Motor neuron (in vitro differentiated cells): ENCODE measurements around the gene CD247. TPM values are rescaled to one million over a fixed set of nuclear protein-coding genes. Genes with fewer than 3 reads are reported as not detected.

Experiments
- ATAC-seq, 8 experiments: fragments of 200-7000 bp; cut with Tn5 transposase; replicated peaks in 6 of 8; 2 replicates each; pipeline ENCODE4 v1.8.0; 2021; ENCODE audit warnings: mild to moderate bottlenecking in 8 of 8, moderate library complexity in 8 of 8
- H3K27ac ChIP-seq, 2 donors: fragments of 250-450 bp; sonication (Bioruptor Pico); 2 replicates each; pipeline ENCODE4 v1.9.0; 2021; ENCODE audit warnings: antibody characterized with exemption in 2 of 2, mild to moderate bottlenecking in 2 of 2, moderate library complexity in 1 of 2
- H3K4me1 ChIP-seq, 2 donors: fragments of 250-450 bp; sonication (Bioruptor Pico); replicated peaks in 1 of 2; 2 replicates each; pipeline ENCODE4 v1.6.1; 2021; ENCODE audit warnings: antibody characterized with exemption in 2 of 2, mild to moderate bottlenecking in 2 of 2, moderate library complexity in 1 of 2
- H3K4me3 ChIP-seq, 5 donors: fragments of 250-450 bp; sonication (Bioruptor Pico); 2 replicates each; pipeline ENCODE4 v1.9.0; 2021; ENCODE audit warnings: antibody characterized with exemption in 5 of 5, mild to moderate bottlenecking in 5 of 5, moderate library complexity in 4 of 5
- WGBS, 10 experiments: fragments of 450-650 bp; shearing (Covaris generic); methylation state at CpG; one replicate each; pipeline ENCODE4 v1.0.0; 2022; 5-methylcytosine and 5-hydroxymethylcytosine counted together
- in situ Hi-C, 9 experiments: fragments of 400-800 bp; cut with MboI; loops; one replicate each; pipeline ENCODE4 v1.15.0; 2021; ENCODE audit warnings: low sequenced_read_pairs in 9 of 9, low pct_unique_long_range_greater_than_20kb in 2 of 9; ENCODE audit not compliant: unreplicated experiment in 9 of 9
- total RNA-seq, 8 experiments: library from RNA; unstranded; fragments of 300-600 nt; gene quantifications; 2 replicates each; pipeline versions ENCODE4 v1.2.3 to v1.2.4, GENCODE V29; 2022

Gene CD247
- total RNA-seq, 8 experiments from 2014 or later, result 0.21 to 4.2 (median 1.8) TPM

DNA sequence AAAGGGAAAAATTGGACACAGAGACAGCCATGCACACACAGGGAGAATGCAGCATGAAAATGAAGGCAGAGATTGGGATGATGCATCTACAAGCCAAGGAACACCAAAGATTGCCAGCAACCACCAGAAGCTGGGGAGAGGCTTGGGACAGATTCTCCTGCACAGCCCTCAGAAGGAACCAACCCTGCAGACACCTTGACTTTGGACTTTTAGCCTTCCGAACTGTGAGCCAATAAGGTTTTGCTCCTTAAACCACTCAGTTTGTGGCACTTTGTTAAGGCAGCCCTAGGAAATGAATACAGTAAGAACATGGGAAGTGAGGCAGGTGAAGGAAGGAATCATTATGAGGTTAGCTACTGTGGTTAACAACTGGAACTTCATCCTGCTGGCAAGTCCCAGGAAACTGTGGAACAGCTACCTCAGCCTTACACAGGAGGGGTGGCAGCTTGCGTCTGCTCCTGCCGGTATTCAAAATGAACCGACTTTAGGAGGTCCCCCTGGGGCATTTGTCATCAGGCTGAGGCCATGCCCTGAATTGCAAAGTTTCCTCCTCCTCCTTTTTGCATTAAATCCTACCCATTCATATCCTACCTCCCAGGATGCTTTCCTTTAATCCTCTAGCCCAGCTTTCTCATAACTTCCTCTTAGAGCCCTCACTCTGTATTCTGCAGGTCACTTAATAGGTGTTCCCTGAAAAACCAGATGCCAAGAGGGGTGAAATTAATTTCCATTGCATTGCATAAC lies 15.4 kb downstream of the CD247 start:
- no peak overlapping the region for H3K27ac ChIP-seq
- H3K4me1 ChIP-seq, result peaks cover 18 to 62% of the 10 kb centered on the region in 2 donors
- in situ Hi-C loops, result no loop called here
- 0 to 100% (median 30%) methylated on average over 1 to 4 of the region's 4 CpGs; no CpG with 5 or more reads in 1 of the 10 experiments for WGBS, 10 experiments
- no peak overlapping the region for H3K4me3 ChIP-seq
- ATAC-seq, result peak in 6 of 8 experiments; percentile 30 to 72 (median 50)

DNA sequence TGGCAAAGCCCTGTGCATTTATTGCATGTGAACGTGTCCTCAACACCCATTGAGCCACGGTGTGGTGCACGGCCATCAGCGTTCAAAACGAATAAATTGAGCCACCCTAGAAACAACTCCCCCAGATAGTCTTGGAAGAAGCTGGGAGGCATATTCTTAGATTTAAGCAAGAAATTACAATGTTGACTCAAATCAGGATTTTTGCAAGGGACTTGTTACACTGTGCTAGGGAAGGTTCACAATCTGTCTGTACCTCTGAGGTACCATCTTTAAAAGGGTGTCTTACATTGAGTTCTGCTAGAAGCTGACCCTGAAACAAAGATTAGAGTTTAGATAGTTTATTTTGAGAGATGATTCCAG lies 16.2 kb downstream of the CD247 start:
- 17 to 100% (median 74%) methylated on average over 1 to 5 of the region's 5 CpGs; no CpG with 5 or more reads in 5 of the 10 experiments for WGBS, 10 experiments
- in situ Hi-C loops, result no loop called here
- peaks cover 18 to 63% of the 10 kb centered on the region in 2 donors for H3K4me1 ChIP-seq
- no peak for ATAC-seq
- no peak overlapping the region for H3K4me3 ChIP-seq
- no peak overlapping the region for H3K27ac ChIP-seq

DNA sequence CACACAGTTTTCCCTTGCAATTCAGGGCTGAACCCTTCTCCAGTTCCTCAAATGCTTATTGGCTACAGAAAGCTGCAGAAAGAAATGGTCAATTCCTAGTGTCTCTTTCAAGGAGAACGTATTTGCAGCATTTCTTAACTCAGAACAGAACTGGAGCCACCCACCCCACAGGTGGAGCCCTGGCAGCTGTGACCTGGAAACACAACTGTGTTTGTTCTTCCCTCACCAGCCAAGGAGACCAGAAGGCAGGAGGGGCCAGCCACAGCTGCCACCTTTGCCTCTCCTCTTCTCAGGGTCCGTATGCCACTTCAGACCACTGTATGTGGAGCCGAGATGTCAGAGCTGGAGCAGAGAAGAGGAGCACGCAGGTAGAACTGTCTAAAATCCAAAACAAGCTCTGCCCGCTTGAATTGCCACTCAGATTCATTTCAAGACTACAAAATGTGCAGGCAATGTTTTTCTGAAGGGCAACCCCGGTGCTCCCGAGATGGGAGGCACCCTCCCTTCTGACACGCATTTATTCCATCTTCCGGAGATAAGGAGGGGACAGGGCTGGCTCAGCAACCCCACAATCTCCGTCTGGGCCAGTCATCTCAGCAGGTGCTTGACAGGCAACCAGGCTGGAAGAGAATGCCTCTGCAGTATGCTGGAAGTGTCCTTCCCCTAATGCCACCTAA lies 16.7 kb downstream of the CD247 start:
- in situ Hi-C loops, result no loop called here
- H3K4me1 ChIP-seq, result peaks cover 18 to 69% of the 10 kb centered on the region in 2 donors
- ATAC-seq, result no peak
- no peak overlapping the region for H3K4me3 ChIP-seq
- no peak overlapping the region for H3K27ac ChIP-seq
- WGBS, 10 experiments, result 0 to 92% (median 64%) methylated on average over 1 to 10 of the region's 10 CpGs; no CpG with 5 or more reads in 2 of the 10 experiments

DNA sequence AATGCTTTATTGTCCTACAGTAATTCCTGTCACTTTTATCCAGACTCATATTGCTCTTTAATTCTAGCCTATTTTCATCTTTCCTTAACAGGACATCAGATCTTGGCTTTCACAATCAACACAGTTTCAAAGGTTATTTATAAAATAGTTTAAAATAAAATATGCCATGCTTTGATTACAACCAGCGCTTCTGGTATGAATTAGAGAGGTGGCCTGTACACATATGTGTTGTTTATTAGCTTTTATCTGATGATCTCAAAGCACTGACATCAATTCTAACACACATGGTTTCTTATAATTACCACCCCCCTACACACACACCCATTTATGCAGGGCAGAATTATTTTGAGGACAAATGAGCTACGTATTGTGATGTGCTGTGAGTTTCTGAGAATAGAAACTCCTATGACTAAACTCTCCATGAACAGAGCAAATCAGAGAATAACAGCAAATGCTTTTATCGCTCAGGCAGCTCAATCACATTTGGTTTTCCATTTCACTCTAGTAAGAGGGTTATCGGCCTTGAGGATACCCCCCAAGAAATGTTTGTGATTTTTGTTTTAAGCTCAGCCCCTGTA lies 18.0 kb downstream of the CD247 start:
- no peak overlapping the region for H3K4me3 ChIP-seq
- 0 to 100% (median 85%) methylated on average over 1 to 4 of the region's 4 CpGs for WGBS, 10 experiments
- H3K4me1 ChIP-seq, result peaks cover 18 to 70% of the 10 kb centered on the region in 2 donors
- H3K27ac ChIP-seq, result no peak overlapping the region
- in situ Hi-C loops, result no loop called here
- peak in 3 of 8 experiments; percentile 4 to 47 (median 37) for ATAC-seq

DNA sequence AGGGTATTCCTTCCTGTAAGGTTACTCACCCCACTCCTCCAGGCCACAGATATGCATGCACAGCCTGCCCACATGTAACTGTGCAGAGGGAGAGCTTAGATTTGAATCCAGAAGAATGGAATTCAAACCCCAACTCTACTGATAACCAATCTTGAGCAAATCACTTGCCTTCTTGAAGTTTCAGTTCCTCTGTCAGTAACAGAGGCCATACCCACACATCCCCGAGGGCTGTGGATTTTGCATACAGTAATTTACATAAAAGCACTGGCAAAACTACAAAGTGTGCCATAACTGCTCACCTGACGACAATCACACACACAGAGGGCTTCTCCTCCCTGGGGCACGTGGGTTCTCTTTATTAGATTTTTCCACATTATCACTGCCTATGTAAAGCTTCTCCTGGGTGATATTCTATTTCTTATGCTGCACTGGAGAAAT lies 18.6 kb downstream of the CD247 start:
- ATAC-seq, result peak in 3 of 8 experiments; percentile 9 to 16 (median 12)
- H3K4me3 ChIP-seq, result no peak overlapping the region
- H3K4me1 ChIP-seq, result peaks cover 14 to 64% of the 10 kb centered on the region in 2 donors
- in situ Hi-C loops, result no loop called here
- no peak overlapping the region for H3K27ac ChIP-seq
- 0 to 100% (median 69%) methylated on average over 1 to 3 of the region's 3 CpGs for WGBS, 10 experiments

DNA sequence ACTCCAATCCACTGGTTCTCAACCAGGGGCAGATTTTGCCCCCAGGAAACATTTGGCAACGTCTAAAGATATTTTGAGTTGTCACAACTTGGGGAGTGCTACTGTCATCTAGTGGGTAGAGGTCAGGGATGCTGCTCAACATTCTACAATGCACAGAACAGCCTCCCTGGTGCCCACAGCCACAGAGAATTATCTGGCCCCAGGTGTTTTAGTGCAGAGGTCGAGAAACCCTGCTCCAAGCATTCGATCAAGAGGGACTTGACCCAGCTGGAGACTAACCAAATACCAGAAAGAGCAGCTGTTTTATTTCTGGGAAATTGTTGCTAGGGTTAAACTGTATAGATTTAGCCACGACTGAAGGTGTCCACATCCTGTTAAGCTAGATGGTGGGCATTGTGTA lies 19.2 kb downstream of the CD247 start:
- no peak overlapping the region for H3K4me3 ChIP-seq
- ATAC-seq, result no peak
- H3K4me1 ChIP-seq, result peaks cover 8 to 58% of the 10 kb centered on the region in 2 donors
- in situ Hi-C loops, result no loop called here
- H3K27ac ChIP-seq, result no peak overlapping the region
- 0 to 80% (median 50%) methylated on average over 1 to 3 of the region's 4 CpGs; no CpG with 5 or more reads in 1 of the 10 experiments for WGBS, 10 experiments

DNA sequence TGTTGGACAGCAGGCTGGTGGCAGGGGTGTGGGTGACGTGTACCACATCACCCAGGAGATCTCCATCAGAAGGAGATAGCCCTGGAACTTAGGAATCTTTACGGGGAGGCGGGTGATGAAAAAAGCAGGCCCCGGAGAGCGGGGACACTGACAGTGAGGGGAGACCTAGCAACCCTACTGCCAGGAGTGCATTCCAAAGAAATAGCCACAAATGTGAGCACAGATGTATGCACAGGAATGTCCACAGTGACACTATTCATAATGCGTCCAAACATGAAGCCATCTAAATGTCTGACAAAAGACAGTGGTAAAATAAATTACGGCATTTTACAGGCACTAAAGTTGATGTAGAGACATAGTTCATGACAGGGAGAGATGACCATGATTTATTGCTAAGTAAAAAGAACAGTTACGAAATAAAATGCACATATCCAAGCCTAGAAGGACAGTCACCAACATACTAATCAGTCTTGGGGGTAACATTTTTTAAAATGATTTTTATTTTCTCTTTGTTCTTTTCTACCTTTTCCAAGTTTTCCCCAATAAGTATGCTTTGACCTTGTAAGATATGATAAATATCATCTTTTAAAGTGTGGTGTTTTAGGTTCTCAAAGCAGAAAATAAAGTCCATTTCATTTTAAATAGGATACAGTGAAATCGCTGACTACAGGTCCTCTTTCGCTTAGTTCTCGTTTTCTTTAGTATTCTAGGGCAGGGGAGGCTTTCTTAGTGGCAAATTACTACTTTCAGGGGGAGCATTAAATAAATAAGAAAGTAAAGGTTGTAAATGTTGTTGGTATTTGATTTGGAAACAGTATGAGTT lies 21.3 kb downstream of the CD247 start:
- H3K4me3 ChIP-seq, result no peak overlapping the region
- no peak overlapping the region for H3K27ac ChIP-seq
- peaks cover 6 to 43% of the 10 kb centered on the region in 2 donors for H3K4me1 ChIP-seq
- 60 to 91% (median 85%) methylated on average over 2 to 11 of the region's 11 CpGs for WGBS, 10 experiments
- ATAC-seq, result peak in 4 of 8 experiments; percentile 18 to 71 (median 50)
- in situ Hi-C loops, result no loop called here

DNA sequence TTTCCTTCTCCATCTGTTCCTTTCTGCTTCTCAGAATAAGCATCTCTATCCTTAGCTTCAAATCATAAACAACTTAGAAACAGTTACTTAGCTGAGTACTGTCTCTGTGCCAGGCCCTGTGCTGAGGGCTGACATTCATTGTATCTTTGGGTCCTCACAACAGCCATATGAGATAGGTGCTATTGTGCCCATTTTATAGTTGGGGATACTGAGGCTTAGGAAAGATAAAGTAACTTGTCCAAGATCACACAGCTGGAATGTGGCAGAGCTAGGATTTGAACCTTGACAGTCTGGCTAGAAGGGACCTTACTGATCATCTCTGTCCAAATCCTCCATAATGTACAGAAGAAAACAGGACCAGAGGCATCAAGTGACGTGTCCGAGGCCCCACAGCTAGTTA lies 25.0 kb downstream of the CD247 start:
- Histone ChIP-seq H3K27ac (no peak overlapping the region), H3K4me1 (peaks cover 26 to 36% of the 10 kb centered on the region in 2 donors), H3K4me3 (no peak overlapping the region)
- WGBS, 10 experiments, result 96 to 100% (median 100%) methylated on average over 2 of the region's 2 CpGs; no CpG with 5 or more reads in 6 of the 10 experiments
- no peak for ATAC-seq
- in situ Hi-C loops, result no loop called here

DNA sequence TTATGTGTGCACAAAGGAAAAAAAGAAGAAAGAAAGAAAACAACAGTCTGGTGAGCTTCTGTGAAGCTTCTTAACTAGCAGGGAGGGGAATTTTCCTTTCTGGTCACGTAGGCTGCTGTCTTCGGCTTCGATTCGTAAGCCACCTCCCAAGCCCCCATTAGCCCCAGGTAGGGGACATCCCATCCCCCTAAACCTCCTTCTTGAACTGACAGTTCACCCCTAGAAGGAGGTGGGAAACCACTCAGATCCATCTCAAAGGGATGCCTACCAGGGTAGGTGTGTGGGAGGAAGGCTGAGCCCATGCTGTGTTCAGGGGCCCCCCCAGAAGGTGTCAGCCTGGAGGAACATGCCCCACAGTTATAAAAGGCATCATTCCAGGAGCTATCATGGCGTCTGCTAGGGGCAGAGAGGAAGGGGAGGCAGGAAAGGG lies 25.8 kb downstream of the CD247 start:
- H3K4me1 ChIP-seq, result peaks cover 29 to 42% of the 10 kb centered on the region in 2 donors
- in situ Hi-C loops, result no loop called here
- no peak for ATAC-seq
- H3K4me3 ChIP-seq, result no peak overlapping the region
- WGBS, 10 experiments, result 40 to 100% (median 59%) methylated on average over 1 to 5 of the region's 5 CpGs; no CpG with 5 or more reads in 1 of the 10 experiments
- no peak overlapping the region for H3K27ac ChIP-seq

DNA sequence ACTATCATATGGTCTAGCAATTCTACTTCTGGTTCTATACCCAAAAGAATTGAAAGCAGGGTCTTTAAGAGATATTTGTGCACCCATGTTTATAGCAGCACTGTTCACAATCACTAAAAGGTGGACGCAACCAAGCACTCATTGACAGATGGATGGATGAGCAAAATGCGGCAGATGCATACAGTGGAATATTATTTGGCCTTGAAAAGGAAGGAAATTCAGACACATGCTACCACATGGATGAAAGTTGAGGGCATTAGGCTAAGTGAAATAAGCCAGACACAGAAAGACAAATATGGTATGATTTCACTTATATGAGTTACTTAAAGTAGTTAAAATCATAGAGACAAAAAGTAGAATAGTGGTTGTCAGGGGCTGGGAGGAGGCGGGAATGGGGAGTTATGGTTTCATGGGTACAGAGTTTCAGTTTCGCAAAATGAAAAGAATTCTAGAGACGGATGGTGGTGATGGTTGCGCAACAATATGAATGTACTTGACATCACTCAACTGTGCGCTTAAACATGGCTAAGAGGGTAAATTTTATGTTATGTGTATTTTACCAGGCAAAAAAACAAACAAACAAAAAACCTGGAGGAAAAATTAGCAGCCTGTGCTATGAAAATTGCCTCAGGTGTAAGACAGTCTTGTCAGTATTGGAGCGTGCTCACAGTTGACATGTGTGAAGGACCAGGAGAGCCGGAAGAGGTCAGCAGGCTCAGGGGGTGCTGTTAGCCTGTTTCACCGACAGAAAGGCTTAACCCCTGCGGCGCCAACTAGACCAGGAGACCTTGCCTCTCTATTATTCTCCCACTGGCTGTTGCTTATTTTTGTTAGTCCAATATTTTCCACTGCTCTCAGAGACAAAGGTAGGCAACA lies 26.5 kb downstream of the CD247 start:
- no peak for ATAC-seq
- peaks cover 29 to 37% of the 10 kb centered on the region in 2 donors for H3K4me1 ChIP-seq
- WGBS, 10 experiments, result 51 to 100% (median 73%) methylated on average over 2 to 12 of the region's 12 CpGs
- in situ Hi-C loops, result no loop called here
- no peak overlapping the region for H3K27ac ChIP-seq
- no peak overlapping the region for H3K4me3 ChIP-seq

DNA sequence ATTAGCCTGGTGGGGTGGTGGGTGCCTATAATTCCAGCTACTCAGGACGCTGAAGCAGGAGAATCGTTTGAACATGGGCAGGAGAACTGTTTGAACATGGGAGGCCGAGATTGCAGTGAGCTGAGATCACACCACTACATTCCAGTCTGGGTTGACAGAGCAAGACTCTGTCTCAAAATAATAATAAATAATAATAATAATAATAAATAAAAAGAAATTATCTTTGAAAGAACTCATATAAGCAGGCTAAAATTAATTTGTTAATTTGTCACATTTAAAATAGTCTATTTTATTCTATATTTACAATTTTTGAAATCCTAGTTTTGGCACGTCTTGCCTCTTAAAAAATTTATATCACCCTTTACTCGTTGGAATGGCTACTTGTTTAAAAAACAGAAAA lies 27.6 kb downstream of the CD247 start:
- Histone ChIP-seq H3K4me3 (no peak overlapping the region), H3K4me1 (peaks cover 33 to 35% of the 10 kb centered on the region in 2 donors), H3K27ac (no peak overlapping the region)
- ATAC-seq, result no peak
- 70 to 94% (median 82%) methylated on average over 2 to 5 of the region's 5 CpGs for WGBS, 10 experiments
- in situ Hi-C loops, result no loop called here
